OCI-LY1 (cell line): ENCODE results near the gene DENND6A.

ENCODE experiments used
- EZH2 ChIP-seq: fragments of 200-600 bp; sonication (generic), shearing (Covaris generic); IDR thresholded peaks from 2 replicates; pipeline ENCODE4 v1.8.0; 2017; ENCODE audit warnings: borderline replicate concordance, mixed run types, mild to moderate bottlenecking, antibody characterized with exemption, low read length, moderate library complexity, mixed read lengths
- TF ChIP-seq, protein P1 (sequence below): fragments of 200-600 bp; sonication (generic), shearing (Covaris generic); IDR thresholded peaks from 2 replicates; pipeline ENCODE4 v1.5.1; 2017; ENCODE audit warnings: mild to moderate bottlenecking, antibody characterized with exemption, low read length, moderate library complexity, mixed read lengths

DNA sequence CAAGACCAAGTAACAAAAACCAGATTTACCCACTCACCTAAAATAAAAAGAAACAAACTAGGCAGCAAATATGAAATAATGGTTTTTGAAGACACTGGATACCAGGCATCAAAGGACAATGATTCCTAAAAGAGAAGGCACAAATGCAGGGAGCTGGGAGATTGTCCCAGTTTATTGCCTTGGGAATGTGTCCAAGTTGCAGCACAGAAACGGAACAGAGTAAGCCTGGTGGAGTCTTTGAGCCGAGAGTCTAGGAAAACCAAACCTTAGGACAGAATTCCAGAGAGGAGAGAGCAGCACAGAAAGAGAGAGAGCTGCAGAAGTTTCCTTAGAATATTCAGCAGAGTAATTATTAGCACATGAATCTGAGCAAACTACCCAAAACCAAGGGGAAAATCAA, 87.9 kb downstream of the DENND6A start:
- TF ChIP-seq, protein P1, sequence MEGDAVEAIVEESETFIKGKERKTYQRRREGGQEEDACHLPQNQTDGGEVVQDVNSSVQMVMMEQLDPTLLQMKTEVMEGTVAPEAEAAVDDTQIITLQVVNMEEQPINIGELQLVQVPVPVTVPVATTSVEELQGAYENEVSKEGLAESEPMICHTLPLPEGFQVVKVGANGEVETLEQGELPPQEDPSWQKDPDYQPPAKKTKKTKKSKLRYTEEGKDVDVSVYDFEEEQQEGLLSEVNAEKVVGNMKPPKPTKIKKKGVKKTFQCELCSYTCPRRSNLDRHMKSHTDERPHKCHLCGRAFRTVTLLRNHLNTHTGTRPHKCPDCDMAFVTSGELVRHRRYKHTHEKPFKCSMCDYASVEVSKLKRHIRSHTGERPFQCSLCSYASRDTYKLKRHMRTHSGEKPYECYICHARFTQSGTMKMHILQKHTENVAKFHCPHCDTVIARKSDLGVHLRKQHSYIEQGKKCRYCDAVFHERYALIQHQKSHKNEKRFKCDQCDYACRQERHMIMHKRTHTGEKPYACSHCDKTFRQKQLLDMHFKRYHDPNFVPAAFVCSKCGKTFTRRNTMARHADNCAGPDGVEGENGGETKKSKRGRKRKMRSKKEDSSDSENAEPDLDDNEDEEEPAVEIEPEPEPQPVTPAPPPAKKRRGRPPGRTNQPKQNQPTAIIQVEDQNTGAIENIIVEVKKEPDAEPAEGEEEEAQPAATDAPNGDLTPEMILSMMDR: no peak
- no peak for TF ChIP-seq EZH2
